ENCODE measurements around the gene CASKIN2. TPM values are rescaled to one million over a fixed set of nuclear protein-coding genes. Genes with fewer than 3 reads are reported as not detected.
"Not testable (repeated sequence)": the region's sequence is repeated elsewhere in the genome, so short reads cannot be mapped to it uniquely, and the experiment has no call there.

CASKIN2 gene
- polyA plus RNA-seq, 1 donor = 20.1 TPM

DNA sequence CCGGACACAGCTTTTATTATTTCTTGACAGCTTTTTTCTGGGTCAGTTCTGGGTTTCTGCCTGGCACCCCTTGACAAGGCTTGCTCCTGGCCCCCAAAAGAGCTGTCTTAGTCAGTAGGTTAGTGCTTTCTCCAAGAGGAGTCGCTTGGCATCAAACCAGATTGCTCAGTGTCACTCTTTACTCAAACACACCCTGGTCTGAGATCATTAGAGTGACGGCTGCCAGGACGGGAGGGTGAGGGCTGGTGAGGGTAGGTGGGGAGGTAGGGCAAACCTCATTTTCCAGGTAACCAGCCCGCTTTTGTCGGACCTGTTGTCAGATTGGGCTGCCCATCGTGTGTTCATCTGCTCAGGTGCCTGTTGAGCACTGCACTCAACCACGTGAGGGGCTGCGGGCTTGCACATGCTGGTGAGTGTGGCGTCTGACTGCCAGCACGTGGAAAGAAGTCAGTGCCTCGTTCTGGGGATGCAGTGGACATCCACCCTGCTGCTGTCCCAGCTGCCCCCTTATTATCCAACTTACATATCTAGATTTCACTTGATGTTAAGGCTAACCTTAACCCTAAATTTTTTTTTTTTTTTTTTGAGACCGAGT is 46.5 kb downstream of the CASKIN2 start:
- no peak for DNase-seq (ENCODE audit: low read depth)

DNA sequence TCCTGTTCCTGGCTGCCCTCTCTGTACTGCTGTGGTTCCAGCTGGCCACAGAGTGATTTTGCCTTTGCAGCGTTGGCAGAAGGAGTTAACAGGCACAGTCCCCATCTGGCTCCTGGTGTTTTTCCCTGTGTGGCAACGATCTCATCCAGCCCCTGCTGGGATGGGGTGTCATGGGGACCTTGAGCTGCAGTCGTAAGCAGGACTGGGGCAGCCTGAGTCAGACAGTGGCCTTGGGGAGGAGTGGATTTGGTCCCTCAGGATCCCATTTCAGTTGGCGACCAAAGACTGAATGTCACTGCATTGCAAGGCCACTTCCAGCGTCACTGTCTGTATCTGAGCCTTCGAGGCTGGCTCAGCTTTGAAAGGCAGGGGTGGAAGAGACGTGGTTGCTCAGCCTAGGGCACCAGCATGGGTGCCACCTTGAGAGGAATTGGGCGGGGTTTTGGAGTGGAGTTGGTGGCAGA is 47.0 kb downstream of the CASKIN2 start:
- no peak for DNase-seq (ENCODE audit: low read depth)

DNA sequence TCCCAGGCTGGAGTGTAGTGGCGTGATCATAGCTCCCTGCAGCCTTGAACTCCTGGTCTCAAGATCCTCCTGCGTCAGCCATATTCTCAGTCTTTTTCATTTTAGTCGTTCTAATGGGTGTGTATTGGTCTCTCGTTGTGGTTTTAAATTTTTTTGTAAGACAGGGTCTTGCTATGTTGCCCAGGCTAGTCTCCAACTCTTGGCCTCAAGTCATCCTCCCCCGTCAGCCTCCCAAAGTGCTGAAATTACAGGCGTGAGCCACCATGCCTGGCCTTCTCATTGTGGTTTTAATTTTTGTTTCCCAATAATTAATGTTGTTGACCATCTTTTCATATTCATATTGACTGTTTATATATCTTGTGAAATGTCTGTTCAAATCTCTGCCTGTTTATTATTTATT is 50.3 kb downstream of the CASKIN2 start:
- no peak for DNase-seq (ENCODE audit: low read depth)

DNA sequence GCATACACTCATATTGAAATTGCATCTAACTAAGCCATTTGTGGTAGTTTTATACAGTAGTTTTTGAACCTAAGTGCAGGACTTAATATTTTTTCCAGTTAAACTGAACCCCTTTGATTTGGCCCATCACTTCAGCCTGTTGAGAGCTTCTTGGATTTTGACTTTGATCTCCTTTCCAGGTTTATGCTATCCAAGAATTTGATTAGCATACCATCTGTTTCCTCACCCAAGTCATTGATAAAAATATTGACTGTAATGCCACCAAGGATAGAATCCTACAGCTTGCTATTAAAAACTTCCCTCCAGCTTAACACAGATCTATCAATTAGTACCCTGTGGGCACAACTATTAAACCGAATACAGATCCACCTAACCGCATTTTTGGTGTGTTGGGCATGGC is 51.7 kb downstream of the CASKIN2 start:
- no peak for DNase-seq (ENCODE audit: low read depth)

DNA sequence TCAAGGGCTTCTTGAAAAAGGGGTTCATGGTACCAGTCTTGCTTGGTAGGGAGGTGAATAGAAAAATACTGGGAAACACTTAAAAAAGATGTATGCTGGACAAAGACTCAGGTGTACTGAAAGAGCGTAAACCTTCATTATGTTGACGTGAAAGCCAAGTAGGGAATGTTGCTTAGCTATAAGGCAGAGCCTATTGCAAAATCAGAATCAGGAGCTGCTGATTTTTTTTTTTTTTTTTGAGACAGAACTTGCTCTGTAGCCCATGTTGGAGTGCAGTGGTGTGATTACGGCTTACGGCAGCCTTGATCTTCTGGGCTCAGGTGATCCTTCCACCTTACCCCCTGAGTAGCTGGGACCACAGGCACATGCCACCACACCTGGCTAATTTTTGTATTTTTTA is 55.0 kb downstream of the CASKIN2 start:
- DNase-seq (ENCODE audit: low read depth) = no peak

DNA sequence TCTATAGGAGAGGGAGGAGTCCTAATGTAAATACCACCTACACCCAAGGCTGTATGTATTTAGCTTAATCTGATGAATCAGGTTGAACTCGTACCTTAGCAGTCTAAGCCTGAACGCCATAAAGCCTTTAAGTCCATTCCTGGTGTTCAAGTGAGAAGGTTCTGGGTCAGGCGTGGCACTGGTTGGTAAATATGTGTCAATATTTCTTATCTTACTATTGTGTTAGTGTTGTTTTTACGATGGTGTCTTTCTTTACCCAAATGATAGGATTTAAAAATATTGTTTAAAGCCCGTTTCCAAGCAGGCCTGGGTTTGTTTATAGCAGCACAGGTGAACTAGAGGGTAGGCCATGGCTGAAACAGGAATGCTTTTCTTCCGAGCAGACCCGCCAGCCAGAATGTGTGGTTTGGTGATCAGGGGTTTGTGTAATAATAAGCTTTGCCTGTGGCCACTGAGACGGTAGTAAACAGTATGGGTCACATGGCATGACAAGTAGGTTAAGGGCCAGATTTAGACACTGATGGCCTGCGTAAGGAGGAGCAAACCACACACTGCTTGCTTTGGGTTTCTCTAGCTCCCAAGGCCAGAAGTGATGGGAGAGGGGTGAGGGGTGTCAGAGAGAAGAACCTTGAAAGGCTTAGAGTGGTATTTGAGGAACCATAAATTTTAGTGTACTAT is 55.6 kb downstream of the CASKIN2 start:
- no peak for DNase-seq (ENCODE audit: low read depth)

DNA sequence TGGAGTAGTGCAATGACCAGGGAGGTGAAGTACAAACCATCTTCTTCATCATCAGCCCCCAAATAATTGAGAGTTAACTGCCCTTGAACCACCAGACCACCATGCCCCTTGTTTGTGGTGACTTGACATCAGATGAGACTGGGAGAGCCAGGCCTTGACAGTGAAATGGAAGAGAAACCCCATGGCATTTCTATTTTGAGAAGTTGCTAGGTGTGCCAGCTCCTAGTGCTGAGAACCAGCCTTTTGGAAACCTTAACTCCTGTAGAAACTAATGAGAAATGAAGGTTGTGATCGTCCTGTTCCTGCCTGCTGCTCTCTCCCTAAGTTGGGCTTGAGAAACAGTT is 56.1 kb downstream of the CASKIN2 start:
- DNase-seq (ENCODE audit: low read depth) = no peak

DNA sequence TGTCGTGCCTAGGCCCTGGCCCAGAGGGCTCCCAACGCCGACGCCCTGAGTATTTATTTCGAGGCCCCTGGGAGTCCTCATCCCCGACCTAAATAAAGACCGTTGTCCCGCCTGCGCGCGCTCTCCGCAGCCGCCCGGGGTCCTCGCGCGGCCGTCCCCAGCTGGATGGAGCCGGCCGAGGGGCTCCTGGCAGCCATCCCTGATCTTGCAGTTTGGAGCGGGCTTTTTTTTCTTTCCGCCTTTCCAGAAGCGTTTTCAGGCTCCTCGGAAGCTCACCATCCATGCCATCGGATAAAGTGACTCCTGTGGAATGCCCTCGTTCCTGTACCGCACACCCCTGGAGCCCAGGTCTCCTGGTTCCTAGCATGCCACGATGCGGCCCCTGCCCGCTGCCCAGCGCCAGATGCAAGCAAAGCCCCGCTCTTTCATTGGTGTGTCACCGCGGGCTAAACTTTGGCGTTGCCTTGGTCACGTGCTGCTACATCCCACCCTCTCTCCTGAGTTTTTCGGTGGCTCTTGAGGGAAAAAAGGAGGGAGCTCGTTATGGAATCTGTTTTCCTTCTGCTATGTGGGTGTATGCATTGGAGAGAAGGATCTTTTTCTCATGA is 58.2 kb downstream of the CASKIN2 start:
- no peak for DNase-seq (ENCODE audit: low read depth)

DNA sequence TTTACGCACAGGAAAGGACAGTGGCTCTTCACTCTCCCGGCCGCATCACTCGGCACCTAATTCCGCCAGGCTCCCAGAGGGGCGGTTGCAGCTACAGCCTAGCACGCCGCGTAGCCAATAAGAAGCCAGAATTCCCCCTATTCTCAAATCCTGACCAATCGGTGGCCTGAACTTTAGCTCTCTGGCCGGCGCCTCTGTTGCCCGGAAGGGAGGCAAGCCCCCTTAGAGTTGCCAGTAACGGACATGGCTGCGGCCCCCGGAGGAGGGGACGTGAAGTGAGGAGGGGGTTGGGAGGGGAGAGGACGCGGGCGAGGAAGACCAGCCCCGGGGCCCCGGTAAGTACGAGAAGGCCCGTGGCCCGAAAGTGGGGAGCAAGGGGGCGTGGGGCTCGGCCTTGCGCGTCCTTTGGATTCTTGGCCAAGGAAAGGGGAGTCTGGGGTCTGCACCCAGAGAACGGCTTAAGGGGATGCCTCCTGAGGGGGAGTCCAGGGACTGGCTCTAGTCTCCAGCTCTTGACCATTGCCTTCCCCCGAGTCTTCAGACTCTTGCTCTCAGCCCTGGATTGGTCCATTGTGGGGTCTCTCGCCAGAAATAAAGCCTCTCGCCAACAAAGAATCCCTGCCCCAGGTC is 58.8 kb downstream of the CASKIN2 start, which contains the start of gene TMEM94:
Gene TMEM94 (plus strand): TSS at position 219 of the 630 bp plus-strand sequence. CDS start 15,271 bp downstream, outside the sequence.
- peak; percentile 96 for DNase-seq (ENCODE audit: low read depth)

DNA sequence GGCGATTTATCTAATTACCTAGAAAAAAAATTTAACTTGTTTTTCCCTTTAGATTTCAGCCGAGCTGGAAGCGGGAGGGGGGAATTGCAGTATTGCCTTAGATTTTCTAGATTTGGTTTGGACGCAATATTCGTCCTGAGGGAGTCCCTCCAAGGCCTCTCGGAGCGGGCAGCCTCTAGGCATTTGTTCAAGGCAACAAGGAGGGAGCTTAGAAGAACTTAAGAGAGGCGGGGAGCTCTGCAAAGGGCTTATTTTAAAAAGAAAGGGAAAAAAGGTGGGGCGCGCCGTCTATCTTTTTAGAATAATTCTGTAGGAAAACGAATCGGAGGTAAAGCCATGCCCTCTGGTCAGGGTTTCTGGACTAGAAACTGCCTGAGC is 59.3 kb downstream of the CASKIN2 start:
- no peak for DNase-seq (ENCODE audit: low read depth)

DNA sequence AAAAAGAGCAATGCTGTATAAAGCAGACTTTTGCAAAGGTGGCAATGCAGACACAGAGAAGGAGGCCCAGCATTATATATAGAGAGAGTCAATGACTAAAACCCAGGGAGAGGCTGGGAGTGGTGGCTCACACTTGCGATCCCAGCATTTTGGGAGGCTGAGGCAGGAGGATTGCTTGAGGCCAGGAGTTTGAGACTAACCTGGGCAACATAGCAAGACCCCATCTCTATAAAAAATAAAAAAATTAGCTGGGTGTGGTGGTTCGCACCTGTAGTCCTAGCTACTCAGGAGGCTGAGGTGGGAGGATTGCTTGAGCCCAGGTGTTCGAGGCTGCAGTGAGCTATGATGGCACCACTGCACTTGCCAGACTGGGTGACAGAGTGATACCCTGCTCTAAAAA is 60.7 kb downstream of the CASKIN2 start:
- not testable (repeated sequence) for DNase-seq (ENCODE audit: low read depth)

DNA sequence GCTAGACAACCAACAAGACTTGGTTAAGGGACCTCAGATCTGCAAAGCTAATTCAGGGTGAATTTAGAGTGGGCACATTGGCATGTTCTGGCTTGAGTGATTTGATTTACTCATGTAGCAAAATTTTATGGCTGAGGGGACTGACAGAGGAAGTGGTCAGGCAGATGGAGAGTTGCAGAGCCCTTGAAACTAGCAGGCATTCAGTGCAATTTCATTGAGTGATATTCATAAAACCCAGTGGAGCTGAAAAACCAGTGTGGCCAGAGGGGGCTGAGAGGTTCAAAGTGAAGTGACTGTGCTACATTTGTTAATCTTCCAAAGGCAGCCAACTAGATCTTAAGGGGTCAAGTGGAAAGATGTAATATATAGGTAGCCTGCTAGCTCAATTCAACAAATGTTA is 61.1 kb downstream of the CASKIN2 start:
- DNase-seq (ENCODE audit: low read depth) = no peak

DNA sequence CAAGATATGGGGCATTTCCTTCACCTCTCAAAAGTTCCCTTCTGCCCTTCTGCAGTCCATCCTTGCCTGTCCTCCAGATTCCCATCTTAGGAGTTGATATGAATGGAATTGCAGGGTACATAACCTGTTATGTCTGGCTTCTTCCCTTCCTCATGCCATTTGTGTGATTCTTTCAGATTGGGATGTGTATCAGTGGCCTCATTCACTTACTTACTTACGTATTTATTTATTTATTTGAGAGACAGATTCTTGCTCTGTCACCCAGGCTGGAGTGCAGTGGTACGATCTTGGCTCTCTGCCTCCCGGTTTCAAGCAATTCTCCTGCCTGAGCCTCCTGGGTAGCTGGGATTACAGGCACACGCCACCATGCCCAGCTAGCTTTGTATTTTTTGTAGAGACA is 65.1 kb downstream of the CASKIN2 start:
- no peak for DNase-seq (ENCODE audit: low read depth)

Other genes with a start within 250 kb of the CASKIN2 start
- 15.1 TPM for gene MIF4GD, start 244.3 kb downstream of the CASKIN2 start, polyA plus RNA-seq (ENCODE audit: insufficient read length)
- 4.9 TPM for gene SLC25A19, start 226.1 kb downstream of the CASKIN2 start, polyA plus RNA-seq (ENCODE audit: insufficient read length)
- 158 TPM for gene GRB2, start 109.9 kb downstream of the CASKIN2 start, polyA plus RNA-seq (ENCODE audit: insufficient read length)
- gene TMEM94, start 58.9 kb downstream of the CASKIN2 start, polyA plus RNA-seq (ENCODE audit: insufficient read length) = 54.0 TPM
- 19.4 TPM for gene TSEN54, start 991 bp upstream of the CASKIN2 start, polyA plus RNA-seq (ENCODE audit: insufficient read length)
- 6.4 TPM for gene LLGL2, start 10.2 kb upstream of the CASKIN2 start, polyA plus RNA-seq (ENCODE audit: insufficient read length)
- 112 TPM for gene MYO15B, start 72.3 kb upstream of the CASKIN2 start, polyA plus RNA-seq (ENCODE audit: insufficient read length)
- 9.2 TPM for gene SMIM5, start 117.9 kb upstream of the CASKIN2 start, polyA plus RNA-seq (ENCODE audit: insufficient read length)
- gene RECQL5, start 151.6 kb upstream of the CASKIN2 start, polyA plus RNA-seq (ENCODE audit: insufficient read length) = 15.0 TPM
- gene SAP30BP, start 151.8 kb upstream of the CASKIN2 start, polyA plus RNA-seq (ENCODE audit: insufficient read length) = 72.4 TPM
- 4.6 TPM for gene ITGB4, start 205.9 kb upstream of the CASKIN2 start, polyA plus RNA-seq (ENCODE audit: insufficient read length)
- gene GALK1, start 249.7 kb upstream of the CASKIN2 start, polyA plus RNA-seq (ENCODE audit: insufficient read length) = 24.8 TPM

All from forelimb muscle (tissue), 1 donor.